Stimulated activated CD8-positive, alpha-beta memory T cell treated with anti-CD3 and anti-CD28 coated beads, Interleukin-15, amount 100 ng/mL, for 1 hour (primary cell): Measurements from ENCODE around the gene SLC25A10.

Source experiments
- DNase-seq: peaks from one replicate; pipeline ENCODE4 v3.0.0-alpha.2; 2020; ENCODE audit warnings: low read depth

The SLC25A10 gene

GRCh38 chr17:81687770-81688541, 24.1 kb upstream of the SLC25A10 start:
- DNase-seq = no peak

- DNase-seq = no peak
Observed at GRCh38 chr17:81688616-81689015, 23.5 kb upstream of the SLC25A10 start.

GRCh38 chr17:81690066-81690465, 22.0 kb upstream of the SLC25A10 start:
- DNase-seq = no peak

GRCh38 chr17:81690549-81690948, 21.5 kb upstream of the SLC25A10 start:
- DNase-seq = no peak

GRCh38 chr17:81691196-81691595, 20.9 kb upstream of the SLC25A10 start:
- DNase-seq = no peak

- DNase-seq = no peak
Observed at GRCh38 chr17:81691608-81692007, 20.5 kb upstream of the SLC25A10 start.

GRCh38 chr17:81693509-81694210, 18.4 kb upstream of the SLC25A10 start:
- DNase-seq = no peak

- DNase-seq = no peak
Observed at GRCh38 chr17:81694810-81695209, 17.3 kb upstream of the SLC25A10 start.

GRCh38 chr17:81695211-81695610, 16.9 kb upstream of the SLC25A10 start:
- no peak for DNase-seq

GRCh38 chr17:81695801-81696200, 16.3 kb upstream of the SLC25A10 start:
- no peak for DNase-seq

GRCh38 chr17:81696218-81696941, 15.7 kb upstream of the SLC25A10 start:
- DNase-seq = no peak

- no peak for DNase-seq
Observed at GRCh38 chr17:81697261-81698044, 14.6 kb upstream of the SLC25A10 start.

- no peak for DNase-seq
Observed at GRCh38 chr17:81700353-81701287, 11.5 kb upstream of the SLC25A10 start.

- DNase-seq = no peak
Observed at GRCh38 chr17:81701288-81702071, 10.6 kb upstream of the SLC25A10 start.

- DNase-seq = peak; percentile 80
Observed at GRCh38 chr17:81702934-81703746, 8.9 kb upstream of the SLC25A10 start, which contains the start of gene MRPL12. MRPL12 (plus strand) TSS chr17:81703367; CDS start chr17:81703502, 135 bp downstream.

GRCh38 chr17:81703747-81704654, 8.1 kb upstream of the SLC25A10 start:
- no peak for DNase-seq

GRCh38 chr17:81705518-81706231, 6.4 kb upstream of the SLC25A10 start:
- no peak for DNase-seq
